ENCODE results near the gene CLNK.

The CLNK gene

GRCh38 chr4:10571909-10572308 is 112.7 kb downstream of the CLNK start:
- DNase-seq, result no peak

GRCh38 chr4:10569491-10569890 is 115.1 kb downstream of the CLNK start:
- no peak for DNase-seq

- no peak for DNase-seq
Observed at GRCh38 chr4:10567766-10568165, 116.8 kb downstream of the CLNK start.

- no peak for DNase-seq
Observed at GRCh38 chr4:10565166-10565780, 119.3 kb downstream of the CLNK start.

- DNase-seq, result no peak
Observed at GRCh38 chr4:10554694-10555093, 129.9 kb downstream of the CLNK start.

- DNase-seq, result no peak
Observed at GRCh38 chr4:10554121-10554520, 130.4 kb downstream of the CLNK start.

GRCh38 chr4:10552591-10553280 is 131.8 kb downstream of the CLNK start:
- DNase-seq, result no peak

- DNase-seq, result no peak
Observed at GRCh38 chr4:10535912-10536311, 148.7 kb downstream of the CLNK start.

GRCh38 chr4:10534820-10535219 is 149.7 kb downstream of the CLNK start:
- no peak for DNase-seq

GRCh38 chr4:10532155-10532554 is 152.4 kb downstream of the CLNK start:
- DNase-seq, result no peak

- DNase-seq, result no peak
Observed at GRCh38 chr4:10530137-10530786, 154.3 kb downstream of the CLNK start.

GRCh38 chr4:10529291-10530136 is 155.1 kb downstream of the CLNK start:
- no peak for DNase-seq

- DNase-seq, result no peak
Observed at GRCh38 chr4:10527438-10527837, 157.1 kb downstream of the CLNK start.

GRCh38 chr4:10526429-10527222 is 157.9 kb downstream of the CLNK start:
- no peak for DNase-seq

- DNase-seq, result no peak
Observed at GRCh38 chr4:10524196-10524833, 160.3 kb downstream of the CLNK start.

GRCh38 chr4:10521424-10521823 is 163.1 kb downstream of the CLNK start:
- peak; percentile 90 for DNase-seq

- DNase-seq, result no peak
Observed at GRCh38 chr4:10509733-10510132, 174.8 kb downstream of the CLNK start.

- DNase-seq, result no peak
Observed at GRCh38 chr4:10506077-10506476, 178.5 kb downstream of the CLNK start.

GRCh38 chr4:10504570-10505179 is 179.9 kb downstream of the CLNK start:
- no peak for DNase-seq

- DNase-seq, result no peak
Observed at GRCh38 chr4:10502717-10503116, 181.9 kb downstream of the CLNK start.

GRCh38 chr4:10500776-10501175 is 183.8 kb downstream of the CLNK start:
- no peak for DNase-seq

GRCh38 chr4:10496200-10496599 is 188.4 kb downstream of the CLNK start:
- DNase-seq, result no peak

Data from NCI-H1417 treated with DMSO at 0.1 percent for 48 hours (cell line).